ENCODE results near the gene RAB10. TPM values are rescaled to one million over a fixed set of nuclear protein-coding genes. Genes with fewer than 3 reads are reported as not detected.

RAB10 gene
- total RNA-seq (2022; extraction: Qiagen RNA extraction) = 262 to 391 TPM (median 279 TPM) in 5 replicates

GRCh38 chr2:26033818-26034636, at the start of gene RAB10:
Gene RAB10 (plus strand): TSS chr2:26034084. CDS start chr2:26034609, 525 bp downstream.

GRCh38 chr2:26172871-26173775, 139.2 kb downstream of the RAB10 start, which contains the start of gene GAREM2:
Gene GAREM2 (plus strand): TSS chr2:26173088. CDS start chr2:26173221, 133 bp downstream.

Other genes with a start within 250 kb of the RAB10 start
- 9.5 to 15.7 TPM (median 13.9 TPM) in 5 replicates for gene ASXL2, start 155.6 kb upstream of the RAB10 start, total RNA-seq (2022; extraction: Qiagen RNA extraction)
- gene KIF3C, start 51.6 kb upstream of the RAB10 start, total RNA-seq (2022; extraction: Qiagen RNA extraction) = 44.1 to 60.7 TPM (median 53.1 TPM) in 5 replicates
- 5.0 to 10.6 TPM (median 7.4 TPM) in 5 replicates for gene GAREM2, start 139.0 kb downstream of the RAB10 start, total RNA-seq (2022; extraction: Qiagen RNA extraction)
- gene HADHA, start 210.5 kb downstream of the RAB10 start, total RNA-seq (2022; extraction: Qiagen RNA extraction) = 116 to 149 TPM (median 119 TPM) in 5 replicates
- 96.8 to 104 TPM (median 101 TPM) in 5 replicates for gene HADHB, start 210.9 kb downstream of the RAB10 start, total RNA-seq (2022; extraction: Qiagen RNA extraction)

Data from A549 treated with CORT108297 at 1 μM for 4 hours (cell line).